Activated gamma-delta T cell (primary cell): Measurements from ENCODE around the gene MOB3B.
"Not testable (repeated sequence)": the region's sequence is repeated elsewhere in the genome, so short reads cannot be mapped to it uniquely, and the experiment has no call there.

ENCODE experiments used
- DNase-seq: peaks from one replicate; lab custom pipeline; 2025; lab: John Stamatoyannopoulos, UW

The MOB3B gene

GRCh38 chr9:27518809-27519208 lies 10.8 kb downstream of the MOB3B start:
- no peak for DNase-seq

- DNase-seq: no peak
These were observed 11.6 kb downstream of the MOB3B start for GRCh38 chr9:27518006-27518405.

GRCh38 chr9:27514551-27514950 lies 15.1 kb downstream of the MOB3B start:
- DNase-seq: no peak

GRCh38 chr9:27511771-27512170 lies 17.8 kb downstream of the MOB3B start:
- no peak for DNase-seq

GRCh38 chr9:27510780-27511179 lies 18.8 kb downstream of the MOB3B start:
- no peak for DNase-seq

- DNase-seq: no peak
These were observed 22.6 kb downstream of the MOB3B start for GRCh38 chr9:27506981-27507380.

- no peak for DNase-seq
These were observed 23.9 kb downstream of the MOB3B start for GRCh38 chr9:27505744-27506161.

GRCh38 chr9:27504259-27504658 lies 25.4 kb downstream of the MOB3B start:
- DNase-seq: no peak

GRCh38 chr9:27503623-27504022 lies 26.0 kb downstream of the MOB3B start:
- DNase-seq: no peak

GRCh38 chr9:27500902-27501301 lies 28.7 kb downstream of the MOB3B start:
- not testable (repeated sequence) for DNase-seq

- DNase-seq: no peak
These were observed 30.2 kb downstream of the MOB3B start for GRCh38 chr9:27499451-27499850.

GRCh38 chr9:27497883-27498417 lies 31.7 kb downstream of the MOB3B start:
- no peak for DNase-seq

GRCh38 chr9:27496135-27496504 lies 33.5 kb downstream of the MOB3B start:
- no peak for DNase-seq

- no peak for DNase-seq
These were observed 34.0 kb downstream of the MOB3B start for GRCh38 chr9:27495480-27496134.

- DNase-seq: no peak
These were observed 38.5 kb downstream of the MOB3B start for GRCh38 chr9:27491154-27491553.

- no peak for DNase-seq
These were observed 40.3 kb downstream of the MOB3B start for GRCh38 chr9:27489087-27489876.

GRCh38 chr9:27487927-27488326 lies 41.7 kb downstream of the MOB3B start:
- no peak for DNase-seq

GRCh38 chr9:27487128-27487640 lies 42.4 kb downstream of the MOB3B start:
- no peak for DNase-seq

- no peak for DNase-seq
These were observed 44.5 kb downstream of the MOB3B start for GRCh38 chr9:27485158-27485557.

- no peak for DNase-seq
These were observed 46.0 kb downstream of the MOB3B start for GRCh38 chr9:27483576-27483975.

GRCh38 chr9:27482709-27483108 lies 46.9 kb downstream of the MOB3B start:
- DNase-seq: no peak

GRCh38 chr9:27478322-27478721 lies 51.3 kb downstream of the MOB3B start:
- DNase-seq: no peak

- DNase-seq: no peak
These were observed 52.6 kb downstream of the MOB3B start for GRCh38 chr9:27476870-27477515.
